Stimulated activated naive CD8-positive, alpha-beta T cell treated with anti-CD3 and anti-CD28 coated beads, Interleukin-15, Interleukin-2, amounts not matched to agents 100 ng/mL and 50 ng/mL, for 24 hours (primary cell): ENCODE data around the gene PPFIBP2.

Source experiments
- H3K27ac Mint-ChIP-seq: one replicate; pipeline ENCODE4 v1.8.0; 2021; ENCODE audit warnings: mild to moderate bottlenecking, mixed read lengths
- H3K27me3 Mint-ChIP-seq: one replicate; pipeline ENCODE4 v1.8.0; 2021; ENCODE audit warnings: mixed read lengths
- H3K36me3 Mint-ChIP-seq: one replicate; pipeline ENCODE4 v1.8.0; 2021; ENCODE audit warnings: low read depth, mixed read lengths
- H3K4me1 Mint-ChIP-seq: one replicate; pipeline ENCODE4 v1.8.0; 2021; ENCODE audit warnings: low read depth, mixed read lengths
- H3K4me3 Mint-ChIP-seq: one replicate; pipeline ENCODE4 v1.8.0; 2021; ENCODE audit warnings: mild to moderate bottlenecking, mixed read lengths
- H3K9me3 Mint-ChIP-seq: one replicate; pipeline ENCODE4 v1.8.0; 2021; ENCODE audit warnings: mixed read lengths

PPFIBP2 gene

DNA sequence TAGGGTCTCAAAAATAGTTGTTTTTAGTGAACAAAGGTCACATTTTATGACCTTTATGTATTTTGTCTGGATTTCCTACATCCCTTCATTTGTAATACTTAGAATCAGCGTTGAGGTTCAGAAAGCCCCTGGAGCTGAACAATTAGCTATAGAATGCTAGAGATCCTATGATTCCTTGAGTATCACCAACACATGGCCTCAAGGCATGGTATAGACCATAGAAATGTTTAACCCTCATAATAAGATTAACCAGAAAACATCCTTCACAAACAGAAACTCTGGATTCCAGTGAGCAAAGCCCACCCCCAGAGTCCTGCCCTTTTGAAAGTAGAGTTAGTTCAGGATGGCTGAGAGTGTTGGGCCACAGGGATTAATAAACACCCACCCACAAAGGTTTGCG is 82.2 kb downstream of the PPFIBP2 start:
- peaks cover under 1% of the 10 kb centered on the region for H3K36me3 Mint-ChIP-seq
- no peaks in the 10 kb centered on the region for H3K9me3 Mint-ChIP-seq
- H3K4me3 Mint-ChIP-seq = no peak overlapping the region
- H3K27ac Mint-ChIP-seq = no peak overlapping the region
- H3K27me3 Mint-ChIP-seq = no peaks in the 10 kb centered on the region
- H3K4me1 Mint-ChIP-seq = peaks cover 18% of the 10 kb centered on the region

- no peaks in the 10 kb centered on the region for H3K36me3 Mint-ChIP-seq
- no peak overlapping the region for H3K4me3 Mint-ChIP-seq
- no peak overlapping the region for H3K27ac Mint-ChIP-seq
- peaks cover 12% of the 10 kb centered on the region for H3K4me1 Mint-ChIP-seq
- no peaks in the 10 kb centered on the region for H3K9me3 Mint-ChIP-seq
- H3K27me3 Mint-ChIP-seq = no peaks in the 10 kb centered on the region
These were observed 83.2 kb downstream of the PPFIBP2 start for GRCh38 chr11:7596975-7597391.

- no peaks in the 10 kb centered on the region for H3K9me3 Mint-ChIP-seq
- no peaks in the 10 kb centered on the region for H3K27me3 Mint-ChIP-seq
- H3K36me3 Mint-ChIP-seq = no peaks in the 10 kb centered on the region
- H3K4me3 Mint-ChIP-seq = no peak overlapping the region
- no peak overlapping the region for H3K27ac Mint-ChIP-seq
- peaks cover 5% of the 10 kb centered on the region for H3K4me1 Mint-ChIP-seq
These were observed 83.8 kb downstream of the PPFIBP2 start for GRCh38 chr11:7597620-7598019.

DNA sequence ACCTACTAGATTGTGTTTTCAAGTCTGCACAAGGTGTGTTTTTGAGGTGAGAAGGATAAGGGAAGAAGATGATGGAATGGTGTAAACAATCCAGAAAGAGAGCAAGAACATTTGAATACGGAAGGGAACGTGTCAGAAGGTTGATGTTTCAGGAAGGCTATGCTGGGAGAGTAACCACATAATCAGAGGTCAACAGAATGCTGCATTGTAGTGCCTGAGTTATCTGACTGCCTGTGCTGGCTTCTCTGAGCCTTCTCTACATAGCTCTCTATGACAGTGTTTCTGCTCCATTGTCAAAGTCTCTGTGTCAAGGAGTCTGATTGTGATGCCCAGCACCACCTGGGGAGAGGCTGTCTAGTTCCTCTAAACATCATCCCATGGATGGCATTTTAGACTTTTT is 85.4 kb downstream of the PPFIBP2 start:
- no peak overlapping the region for H3K4me3 Mint-ChIP-seq
- no peak overlapping the region for H3K27ac Mint-ChIP-seq
- no peaks in the 10 kb centered on the region for H3K36me3 Mint-ChIP-seq
- no peaks in the 10 kb centered on the region for H3K9me3 Mint-ChIP-seq
- H3K27me3 Mint-ChIP-seq = no peaks in the 10 kb centered on the region
- H3K4me1 Mint-ChIP-seq = no peaks in the 10 kb centered on the region

GRCh38 chr11:7600205-7600775 is 86.5 kb downstream of the PPFIBP2 start:
- H3K9me3 Mint-ChIP-seq = no peaks in the 10 kb centered on the region
- no peaks in the 10 kb centered on the region for H3K4me1 Mint-ChIP-seq
- H3K36me3 Mint-ChIP-seq = no peaks in the 10 kb centered on the region
- H3K27me3 Mint-ChIP-seq = no peaks in the 10 kb centered on the region
- no peak overlapping the region for H3K27ac Mint-ChIP-seq
- H3K4me3 Mint-ChIP-seq = no peak overlapping the region

DNA sequence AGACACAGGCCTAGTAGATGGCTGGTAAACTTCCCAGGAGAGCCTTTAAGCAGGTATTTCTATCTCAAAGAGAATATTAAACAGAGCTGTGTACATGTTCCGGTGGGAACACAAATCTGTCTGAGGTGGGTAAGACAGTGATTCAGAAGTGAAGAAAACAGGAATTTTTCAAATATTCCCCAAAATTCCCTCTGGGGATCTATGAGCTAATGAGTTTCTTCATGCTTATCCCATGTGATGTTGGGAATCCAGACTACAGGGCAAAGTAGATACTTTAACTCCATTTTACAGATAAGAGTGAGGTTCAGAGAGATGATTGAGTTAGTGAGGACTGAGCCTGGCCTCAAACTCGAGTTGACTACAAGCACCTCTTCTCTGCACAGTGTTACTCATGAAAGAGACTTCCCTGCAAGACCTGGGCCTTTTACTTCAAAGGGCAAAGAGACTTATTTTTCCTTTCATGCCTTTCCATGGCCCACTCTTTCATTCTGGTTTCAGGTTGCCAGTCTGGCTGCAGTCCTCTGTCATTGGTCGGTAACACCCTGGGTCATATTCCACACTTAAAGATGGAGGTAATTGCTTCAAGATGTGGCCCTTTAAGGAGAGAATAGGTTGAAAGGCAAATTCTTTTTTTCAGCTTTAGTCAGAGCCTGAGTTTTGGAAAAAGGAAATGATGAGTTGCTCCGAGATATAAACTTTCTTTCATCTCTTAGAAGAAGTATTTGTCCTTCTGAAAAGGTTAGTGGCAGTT is 89.4 kb downstream of the PPFIBP2 start:
- Mint-ChIP-seq H3K27me3 (no peaks in the 10 kb centered on the region), H3K4me1 (no peaks in the 10 kb centered on the region), H3K27ac (no peak overlapping the region), H3K36me3 (no peaks in the 10 kb centered on the region), H3K4me3 (no peak overlapping the region), H3K9me3 (no peaks in the 10 kb centered on the region)

DNA sequence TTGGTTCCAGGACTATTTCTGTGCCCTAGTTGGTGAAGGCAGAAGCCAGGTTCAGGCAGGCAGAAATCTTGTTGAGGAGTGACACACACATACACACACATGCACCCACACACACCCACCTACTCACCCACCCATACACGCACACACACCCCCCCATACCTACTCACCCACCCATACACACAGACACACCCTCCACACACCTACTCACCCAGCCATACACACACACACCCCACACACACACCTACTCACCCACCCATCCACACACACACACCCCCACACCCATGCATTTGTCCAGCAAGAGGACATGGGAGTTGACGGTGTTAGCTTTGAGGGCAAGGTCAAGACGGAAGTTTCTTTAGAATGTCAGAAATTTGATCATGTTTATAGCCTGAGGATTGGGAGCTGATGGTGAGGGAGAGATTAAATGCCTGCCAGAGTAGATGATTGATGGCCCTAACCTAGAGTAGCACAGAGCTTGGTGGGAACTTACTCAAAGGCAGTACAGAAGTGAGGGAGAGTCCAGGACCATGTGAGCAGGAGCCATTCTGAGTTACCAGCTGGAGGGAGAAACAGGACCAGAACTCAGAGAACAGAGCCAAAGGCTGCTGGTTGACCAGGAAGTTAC is 90.6 kb downstream of the PPFIBP2 start:
- Mint-ChIP-seq H3K9me3 (no peaks in the 10 kb centered on the region), H3K4me1 (no peaks in the 10 kb centered on the region), H3K4me3 (no peak overlapping the region), H3K36me3 (no peaks in the 10 kb centered on the region), H3K27ac (no peak overlapping the region), H3K27me3 (no peaks in the 10 kb centered on the region)

GRCh38 chr11:7605186-7605943 is 91.6 kb downstream of the PPFIBP2 start:
- H3K4me1 Mint-ChIP-seq = no peaks in the 10 kb centered on the region
- no peaks in the 10 kb centered on the region for H3K9me3 Mint-ChIP-seq
- H3K4me3 Mint-ChIP-seq = no peak overlapping the region
- H3K27me3 Mint-ChIP-seq = no peaks in the 10 kb centered on the region
- H3K27ac Mint-ChIP-seq = no peak overlapping the region
- peaks cover 4% of the 10 kb centered on the region for H3K36me3 Mint-ChIP-seq

GRCh38 chr11:7606496-7606895 is 92.7 kb downstream of the PPFIBP2 start:
- Mint-ChIP-seq H3K4me3 (no peak overlapping the region), H3K27me3 (no peaks in the 10 kb centered on the region), H3K27ac (no peak overlapping the region), H3K4me1 (no peaks in the 10 kb centered on the region), H3K9me3 (no peaks in the 10 kb centered on the region), H3K36me3 (peaks cover 10% of the 10 kb centered on the region)

DNA sequence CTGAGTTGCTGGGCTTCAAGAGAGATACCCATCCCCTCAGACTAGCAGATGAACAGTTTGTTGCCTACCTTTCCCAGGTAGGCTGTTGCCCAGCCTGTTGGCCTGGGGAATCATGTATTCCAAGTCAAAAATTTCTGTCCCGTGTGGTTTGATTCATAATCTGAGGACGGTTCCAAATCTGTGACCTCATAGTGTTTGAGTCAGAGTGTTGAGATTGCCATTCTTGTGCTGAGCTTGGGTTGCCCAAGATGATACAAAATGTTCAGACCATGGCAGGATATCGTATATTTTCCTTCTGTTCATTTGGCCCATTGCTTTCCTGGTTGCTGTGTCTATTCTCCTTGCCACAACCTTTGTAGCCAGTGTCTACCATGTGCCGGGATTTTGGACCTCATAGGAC is 95.2 kb downstream of the PPFIBP2 start:
- Mint-ChIP-seq H3K36me3 (peaks cover 13% of the 10 kb centered on the region), H3K4me1 (no peaks in the 10 kb centered on the region), H3K9me3 (no peaks in the 10 kb centered on the region), H3K27ac (no peak overlapping the region), H3K4me3 (no peak overlapping the region), H3K27me3 (no peaks in the 10 kb centered on the region)

- Mint-ChIP-seq H3K36me3 (peaks cover 13% of the 10 kb centered on the region), H3K4me1 (no peaks in the 10 kb centered on the region), H3K27ac (no peak overlapping the region), H3K4me3 (no peak overlapping the region), H3K9me3 (no peaks in the 10 kb centered on the region), H3K27me3 (no peaks in the 10 kb centered on the region)
These were observed 95.7 kb downstream of the PPFIBP2 start for GRCh38 chr11:7609521-7609920.

DNA sequence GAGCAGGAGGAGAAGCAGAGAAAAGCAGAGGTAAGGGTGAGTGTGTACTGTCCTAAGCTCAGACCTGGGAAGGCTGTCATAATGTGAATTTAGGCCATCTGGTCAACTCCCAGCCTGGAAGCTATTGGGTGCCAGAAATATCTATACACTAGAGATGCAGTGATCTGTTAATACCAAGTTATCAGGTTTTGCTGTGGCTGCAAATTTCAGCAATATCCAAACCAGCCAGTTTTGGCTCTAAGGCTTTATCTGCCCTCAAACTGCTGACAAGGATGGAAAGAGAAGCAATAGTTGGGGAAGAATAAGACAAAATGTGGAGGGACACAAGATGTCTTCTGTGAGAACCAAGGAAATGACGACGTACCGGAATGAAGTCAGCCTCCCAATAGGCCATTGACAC is 96.6 kb downstream of the PPFIBP2 start:
- H3K27ac Mint-ChIP-seq = no peak overlapping the region

GRCh38 chr11:7611411-7611810 is 97.6 kb downstream of the PPFIBP2 start:
- H3K27ac Mint-ChIP-seq = no peak overlapping the region
- H3K4me3 Mint-ChIP-seq = no peak overlapping the region
- no peaks in the 10 kb centered on the region for H3K4me1 Mint-ChIP-seq
- peaks cover 16% of the 10 kb centered on the region for H3K36me3 Mint-ChIP-seq
- no peaks in the 10 kb centered on the region for H3K27me3 Mint-ChIP-seq
- H3K9me3 Mint-ChIP-seq = no peaks in the 10 kb centered on the region

More for the DNA sequence above, 96.6 kb downstream of the PPFIBP2 start:
- H3K27me3 Mint-ChIP-seq = no peaks in the 10 kb centered on the region
- H3K9me3 Mint-ChIP-seq = no peaks in the 10 kb centered on the region
- H3K4me1 Mint-ChIP-seq = no peaks in the 10 kb centered on the region
- peaks cover 13% of the 10 kb centered on the region for H3K36me3 Mint-ChIP-seq
- no peak overlapping the region for H3K4me3 Mint-ChIP-seq

DNA sequence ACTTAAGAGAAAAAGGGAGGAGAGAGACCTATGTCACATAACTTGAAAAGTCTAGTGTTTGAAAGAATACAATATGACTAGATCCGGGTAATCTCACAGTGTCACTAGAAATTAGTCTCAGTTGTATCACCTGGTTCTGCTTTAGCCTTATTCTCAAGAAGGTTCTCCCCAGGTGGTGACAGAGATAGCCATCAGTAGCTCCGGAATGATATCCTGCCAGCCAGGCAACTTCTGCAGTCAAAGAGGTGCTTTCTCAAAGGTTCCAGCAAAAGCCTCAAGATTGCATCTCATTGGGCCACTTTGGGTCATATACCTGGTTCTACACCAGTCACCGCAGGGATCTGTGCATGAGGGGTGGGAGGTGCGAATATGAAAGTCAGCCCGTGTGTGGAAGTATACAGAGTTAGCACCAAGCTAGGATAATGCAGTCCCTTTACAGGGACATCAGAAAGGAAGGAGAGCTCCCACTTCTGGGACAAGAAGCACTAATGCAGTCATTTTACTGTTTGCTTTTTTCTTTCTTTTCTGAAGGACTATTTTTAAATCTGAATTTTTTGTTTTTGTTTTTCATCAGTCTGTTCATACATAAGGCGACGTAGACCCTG is 98.4 kb downstream of the PPFIBP2 start:
- Mint-ChIP-seq H3K27ac (no peak overlapping the region), H3K4me1 (no peaks in the 10 kb centered on the region), H3K36me3 (peaks cover 21% of the 10 kb centered on the region), H3K9me3 (no peaks in the 10 kb centered on the region), H3K27me3 (no peaks in the 10 kb centered on the region), H3K4me3 (no peak overlapping the region)
